HepG2 (cell line): ENCODE measurements around the gene FUOM. TPM values are rescaled to one million over a fixed set of nuclear protein-coding genes. Genes with fewer than 3 reads are reported as not detected.

Source experiments
- AGO2 ChIP-seq: fragments of 200-400 bp; formaldehyde crosslinking; optimal IDR thresholded peaks from 2 replicates; pipeline ENCODE3; 2017; ENCODE audit warnings: mild to moderate bottlenecking, low read depth, low read length, moderate library complexity
- ARID4A ChIP-seq: sonication (generic); formaldehyde crosslinking; IDR thresholded peaks from 2 replicates; pipeline ENCODE4 v1.5.0; 2020; ENCODE audit warnings: mild to moderate bottlenecking, missing genetic modification reagents, borderline replicate concordance
- HNF4G ChIP-seq, 2 experiments: sonication (generic) in 1 of 2; formaldehyde crosslinking in 1 of 2; IDR thresholded peaks; 2 replicates each; pipeline versions ENCODE4 v1.4.0 to v1.6.1; 2011 to 2020; ENCODE audit warnings: borderline replicate concordance in 2 of 2, low read depth in 2 of 2, mild to moderate bottlenecking in 2 of 2, low read length in 1 of 2, missing genetic modification reagents in 1 of 2, moderate library complexity in 1 of 2
- MED13 ChIP-seq: sonication (generic); formaldehyde crosslinking; IDR thresholded peaks from 2 replicates; pipeline ENCODE4 v1.5.0; 2020; ENCODE audit warnings: missing genetic modification reagents
- PCBP2 ChIP-seq: fragments of 200-400 bp; formaldehyde crosslinking; optimal IDR thresholded peaks from 2 replicates; pipeline ENCODE3; 2018; ENCODE audit warnings: low read length, low read depth; ENCODE audit not compliant: poor library complexity, severe bottlenecking
- SAFB2 ChIP-seq: sonication (generic); formaldehyde crosslinking; IDR thresholded peaks from 2 replicates; pipeline ENCODE4 v1.5.1; 2020; ENCODE audit warnings: missing genetic modification reagents, low read depth, mild to moderate bottlenecking, borderline replicate concordance
- TSC22D2 ChIP-seq: sonication (generic); formaldehyde crosslinking; IDR thresholded peaks from 2 replicates; pipeline ENCODE4 v1.5.1; 2020; ENCODE audit warnings: missing genetic modification reagents, mild to moderate bottlenecking, borderline replicate concordance
- ZIK1 ChIP-seq: sonication (generic); formaldehyde crosslinking; IDR thresholded peaks from 2 replicates; pipeline ENCODE4 v1.5.0; 2020; ENCODE audit warnings: mild to moderate bottlenecking, low read depth, missing genetic modification reagents, borderline replicate concordance
- ZMYM2 ChIP-seq: sonication (generic); formaldehyde crosslinking; IDR thresholded peaks from 2 replicates; pipeline ENCODE4 v1.8.0; 2022; ENCODE audit warnings: mild to moderate bottlenecking, missing genetic modification reagents
- ZNF205 ChIP-seq: IDR thresholded peaks from 2 replicates; pipeline ENCODE4 v1.6.1; 2018; ENCODE audit warnings: missing biosample characterization, missing genetic modification reagents
- ZNF275 ChIP-seq: sonication (generic); formaldehyde crosslinking; IDR thresholded peaks from 2 replicates; pipeline ENCODE4 v1.8.0; 2022; ENCODE audit warnings: missing genetic modification reagents, mild to moderate bottlenecking, inconsistent platforms, borderline replicate concordance
- ZNF343 ChIP-seq: sonication (generic); formaldehyde crosslinking; IDR thresholded peaks from 2 replicates; pipeline ENCODE4 v1.4.0; 2020; ENCODE audit warnings: mild to moderate bottlenecking, missing genetic modification reagents
- ZNF569 ChIP-seq: sonication (generic); formaldehyde crosslinking; IDR thresholded peaks from 2 replicates; pipeline ENCODE4 v1.5.0; 2020; ENCODE audit warnings: mild to moderate bottlenecking, missing genetic modification reagents, moderate library complexity, borderline replicate concordance
- ZNF749 ChIP-seq: sonication (generic); formaldehyde crosslinking; IDR thresholded peaks from 2 replicates; pipeline ENCODE4 v1.8.0; 2022; ENCODE audit warnings: mild to moderate bottlenecking, missing genetic modification reagents, moderate library complexity, borderline replicate concordance
- polyA plus RNA-seq, 8 experiments: library from polyadenylated mRNA; depleted of rRNA in 3 of 8; stranded (reverse) in 7 of 8; unstranded in 1 of 8; fragments of >200 nt; fragmentation: Illumina TruSeq in 4 of 8; extraction: Trizol in 4 of 8; gene quantifications; 2 replicates each; pipeline versions ENCODE4 v1.2.1 to v1.2.3, GENCODE V29; 2011 to 2016; ENCODE audit warnings: low read depth in 4 of 8, missing spikeins in 1 of 8, mixed read lengths in 1 of 8; ENCODE audit not compliant: insufficient read depth in 1 of 8
- total RNA-seq, 5 experiments: library from RNA; depleted of rRNA; stranded (reverse); fragments of >200 nt; fragmentation: Illumina TruSeq; extraction: Trizol; gene quantifications; 2 replicates each; pipeline ENCODE4 v1.2.3, GENCODE V29; 2016; ENCODE audit warnings: low read depth in 1 of 5
- TF ChIP-seq, protein P1 (sequence below): sonication (generic); formaldehyde crosslinking; IDR thresholded peaks from 2 replicates; pipeline ENCODE4 v1.4.0; 2020; ENCODE audit warnings: missing genetic modification reagents
- TF ChIP-seq, protein P2 (sequence below): sonication (generic); formaldehyde crosslinking; IDR thresholded peaks from 2 replicates; pipeline ENCODE4 v1.4.0; 2020; ENCODE audit warnings: missing genetic modification reagents

The FUOM gene
- total and polyA plus RNA-seq, 2 of the 13 experiments (the other 11 are each of a cell fraction or from before 2014, with no cell fraction given) = 27.5 to 60.4 TPM

- TF ChIP-seq ARID4A = peak; percentile 48
- TF ChIP-seq SAFB2 (CRISPR knock-in tag) = peak; percentile 55; the same call in 1 of the 2 replicates
- TF ChIP-seq ZNF275 (CRISPR knock-in tag) = no peak
- peak; percentile 73 for TF ChIP-seq AGO2
- TF ChIP-seq TSC22D2 (CRISPR knock-in tag) = 0 out of 2 replicates have a peak, but pooled peaks have one; percentile 35
- TF ChIP-seq ZNF205 (CRISPR knock-in tag) = no peak
- no peak for TF ChIP-seq PCBP2
- TF ChIP-seq, protein P1, sequence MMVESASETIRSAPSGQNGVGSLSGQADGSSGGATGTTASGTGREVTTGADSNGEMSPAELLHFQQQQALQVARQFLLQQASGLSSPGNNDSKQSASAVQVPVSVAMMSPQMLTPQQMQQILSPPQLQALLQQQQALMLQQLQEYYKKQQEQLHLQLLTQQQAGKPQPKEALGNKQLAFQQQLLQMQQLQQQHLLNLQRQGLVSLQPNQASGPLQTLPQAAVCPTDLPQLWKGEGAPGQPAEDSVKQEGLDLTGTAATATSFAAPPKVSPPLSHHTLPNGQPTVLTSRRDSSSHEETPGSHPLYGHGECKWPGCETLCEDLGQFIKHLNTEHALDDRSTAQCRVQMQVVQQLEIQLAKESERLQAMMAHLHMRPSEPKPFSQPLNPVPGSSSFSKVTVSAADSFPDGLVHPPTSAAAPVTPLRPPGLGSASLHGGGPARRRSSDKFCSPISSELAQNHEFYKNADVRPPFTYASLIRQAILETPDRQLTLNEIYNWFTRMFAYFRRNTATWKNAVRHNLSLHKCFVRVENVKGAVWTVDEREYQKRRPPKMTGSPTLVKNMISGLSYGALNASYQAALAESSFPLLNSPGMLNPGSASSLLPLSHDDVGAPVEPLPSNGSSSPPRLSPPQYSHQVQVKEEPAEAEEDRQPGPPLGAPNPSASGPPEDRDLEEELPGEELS (CRISPR knock-in tag) = no peak
- 0 out of 2 replicates have a peak, but pooled peaks have one; percentile 10 for TF ChIP-seq ZNF749 (CRISPR knock-in tag)
- 0 out of 2 replicates have a peak, but pooled peaks have one; percentile 48 for TF ChIP-seq ZIK1 (CRISPR knock-in tag)
- TF ChIP-seq HNF4G (IDR thresholded peaks at IDR 0.05; ENCODE audit: borderline replicate concordance, low read depth, low read length) = no peak
- TF ChIP-seq HNF4G (CRISPR knock-in tag; IDR thresholded peaks at IDR 0.05; ENCODE audit: borderline replicate concordance, low read depth) = no peak
- no peak for TF ChIP-seq MED13
- no peak for TF ChIP-seq ZMYM2 (CRISPR knock-in tag)
- no peak for TF ChIP-seq ZNF343 (CRISPR knock-in tag)
- no peak for TF ChIP-seq ZNF569
- TF ChIP-seq, protein P2, sequence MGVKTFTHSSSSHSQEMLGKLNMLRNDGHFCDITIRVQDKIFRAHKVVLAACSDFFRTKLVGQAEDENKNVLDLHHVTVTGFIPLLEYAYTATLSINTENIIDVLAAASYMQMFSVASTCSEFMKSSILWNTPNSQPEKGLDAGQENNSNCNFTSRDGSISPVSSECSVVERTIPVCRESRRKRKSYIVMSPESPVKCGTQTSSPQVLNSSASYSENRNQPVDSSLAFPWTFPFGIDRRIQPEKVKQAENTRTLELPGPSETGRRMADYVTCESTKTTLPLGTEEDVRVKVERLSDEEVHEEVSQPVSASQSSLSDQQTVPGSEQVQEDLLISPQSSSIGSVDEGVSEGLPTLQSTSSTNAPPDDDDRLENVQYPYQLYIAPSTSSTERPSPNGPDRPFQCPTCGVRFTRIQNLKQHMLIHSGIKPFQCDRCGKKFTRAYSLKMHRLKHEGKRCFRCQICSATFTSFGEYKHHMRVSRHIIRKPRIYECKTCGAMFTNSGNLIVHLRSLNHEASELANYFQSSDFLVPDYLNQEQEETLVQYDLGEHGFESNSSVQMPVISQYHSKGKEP (CRISPR knock-in tag) = no peak
These were observed at the start of gene FUOM (continued) for GRCh38 chr10:133357285-133358161.
